ENCODE results near the gene TNS1. TPM values are rescaled to one million over a fixed set of nuclear protein-coding genes. Genes with fewer than 3 reads are reported as not detected.

Gene TNS1
- total and polyA plus RNA-seq, 9 of the 15 experiments (the other 6 are each of a cell fraction or from before 2014, with no cell fraction given): 0.13 to 2.7 (median 0.77) TPM

DNA sequence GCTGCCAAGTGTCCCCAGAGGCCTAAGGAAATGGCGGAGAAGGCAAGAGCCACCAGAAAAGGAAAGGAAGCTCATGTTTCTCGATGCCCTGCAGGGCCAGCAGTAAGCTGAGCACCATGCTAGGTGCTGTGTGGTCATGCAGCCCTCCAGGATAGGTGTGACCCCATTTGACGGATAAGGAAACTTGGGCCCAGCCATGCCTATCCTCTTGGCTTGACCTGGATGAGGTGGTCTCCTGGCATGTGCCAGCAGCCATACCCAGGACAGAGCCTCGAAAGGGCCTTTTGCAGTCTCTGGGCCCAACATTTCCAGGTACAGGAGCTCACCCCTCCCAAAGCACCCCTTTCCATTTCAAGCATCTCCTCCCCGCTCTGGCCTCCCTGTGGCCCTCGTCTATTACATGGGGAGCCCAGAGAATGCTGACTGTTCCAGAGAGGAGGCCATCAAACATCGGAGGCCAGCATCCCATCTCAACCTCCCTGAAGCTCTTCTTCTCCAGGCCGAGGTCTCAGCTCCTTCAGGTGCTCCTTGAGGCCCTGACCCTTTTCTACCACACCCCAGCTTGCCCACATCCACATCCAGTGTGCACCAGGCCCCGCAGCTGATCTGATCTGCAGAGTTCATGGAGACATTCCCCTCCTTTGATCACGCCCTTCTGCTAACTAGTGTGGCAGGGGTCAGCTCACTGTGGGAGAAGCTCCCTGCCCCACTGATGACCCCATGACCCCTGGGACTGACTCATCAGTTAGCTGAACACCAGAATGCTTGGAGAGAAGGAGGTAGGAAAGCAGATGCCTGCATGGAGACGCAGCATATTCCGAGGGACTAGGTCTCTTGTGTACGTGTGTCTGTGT is 208.4 kb downstream of the TNS1 start:
- FAIRE-seq (no peak), ATAC-seq (no peak), DNase-seq (ENCODE audit: extremely low read depth in 1 of 4, low spot score in 3 of 4) (peak in 3 of 4 experiments; percentile 27 to 42 (median 35))
- CTCF ChIA-PET (ENCODE audit: low intra/inter-chr PET ratio): no interaction called here
- peak overlapping the region; percentile 24; the same call in 1 of the 2 replicates for H3K4me2 ChIP-seq (ENCODE audit: insufficient read depth, low read length)
- H3K27me3 ChIP-seq (ENCODE audit: control insufficient read depth in 2 of 2, insufficient read depth in 2 of 2, low read length in 2 of 2): no peaks in the 10 kb centered on the region
- intact Hi-C loops (cut with micrococcal nuclease): no loop called here
- no peaks in the 10 kb centered on the region for H3K9me1 ChIP-seq (ENCODE audit: control insufficient read depth, insufficient read depth, low read length)
- no peak overlapping the region for H2AFZ ChIP-seq (ENCODE audit: low read depth, low read length)
- no peak overlapping the region; the same call in 2 of the 3 replicates for H3K27ac ChIP-seq (ENCODE audit: extremely low read depth, low read depth, low read length)
- H3K9ac ChIP-seq (ENCODE audit: insufficient read depth in 1 of 2, low read depth in 2 of 2, low read length in 2 of 2): no peak overlapping the region
- POLR2A ChIA-PET: interaction anchor here (0.5 kb wide), 1 partner anchor 44 kb away, joined by 3 read pairs; no protein-coding TSS in a partner anchor
- H3K4me1 ChIP-seq (replicated peaks in 1 of 2; ENCODE audit: control insufficient read depth in 2 of 2, insufficient read depth in 2 of 2, low read length in 2 of 2): peaks cover 19 to 21% of the 10 kb centered on the region in 2 experiments; a peak in 4 of 5 replicates
- no peaks in the 10 kb centered on the region for H3K79me2 ChIP-seq (ENCODE audit: control insufficient read depth, insufficient read depth, low read length)
- no peak overlapping the region for H3K4me3 ChIP-seq
- H4K20me1 ChIP-seq (replicated peaks; ENCODE audit: control insufficient read depth, insufficient read depth, low read length): no peaks in the 10 kb centered on the region
- in situ Hi-C loops (cut with MboI): loop anchor here (5.0 kb wide), 1 partner anchor 93 kb away; no protein-coding TSS in a partner anchor
- WGBS (ENCODE audit: insufficient coverage, low coverage, missing lambda C conversion rate): 26% methylated on average over 9 of the region's 13 CpGs
- H3K9me3 ChIP-seq (replicated peaks; ENCODE audit: control insufficient read depth, insufficient read depth, low read depth, low read length): no peaks in the 10 kb centered on the region
- BruUV-seq (replicated peaks): no TSS peak
- H3K36me3 ChIP-seq (ENCODE audit: control insufficient read depth, insufficient read depth, low read length): no peaks in the 10 kb centered on the region
- TF ChIP-seq LCOR (CRISPR knock-in tag; IDR thresholded peaks at IDR 0.05) (no peak), CXXC5 (CRISPR knock-in tag; IDR thresholded peaks at IDR 0.05) (no peak), ZNF79 (CRISPR knock-in tag; IDR thresholded peaks at IDR 0.05; ENCODE audit: low read depth) (no peak), LEF1 (IDR thresholded peaks at IDR 0.05) (no peak), SAP30 (IDR thresholded peaks at IDR 0.05; ENCODE audit: borderline replicate concordance, insufficient read depth, low read depth, low read length, poor library complexity, severe bottlenecking) (no peak), SUPT5H (IDR thresholded peaks at IDR 0.05) (no peak), ZBTB7A (IDR thresholded peaks at IDR 0.05; ENCODE audit: borderline replicate concordance, control insufficient read depth, low read depth, low read length) (0 out of 2 replicates have a peak, but pooled peaks have one; percentile 28), NR2C1 (IDR thresholded peaks at IDR 0.05) (peak; percentile 56), NR2C1 (tag; IDR thresholded peaks at IDR 0.05) (no peak)
- TF ChIP-seq, protein P1, sequence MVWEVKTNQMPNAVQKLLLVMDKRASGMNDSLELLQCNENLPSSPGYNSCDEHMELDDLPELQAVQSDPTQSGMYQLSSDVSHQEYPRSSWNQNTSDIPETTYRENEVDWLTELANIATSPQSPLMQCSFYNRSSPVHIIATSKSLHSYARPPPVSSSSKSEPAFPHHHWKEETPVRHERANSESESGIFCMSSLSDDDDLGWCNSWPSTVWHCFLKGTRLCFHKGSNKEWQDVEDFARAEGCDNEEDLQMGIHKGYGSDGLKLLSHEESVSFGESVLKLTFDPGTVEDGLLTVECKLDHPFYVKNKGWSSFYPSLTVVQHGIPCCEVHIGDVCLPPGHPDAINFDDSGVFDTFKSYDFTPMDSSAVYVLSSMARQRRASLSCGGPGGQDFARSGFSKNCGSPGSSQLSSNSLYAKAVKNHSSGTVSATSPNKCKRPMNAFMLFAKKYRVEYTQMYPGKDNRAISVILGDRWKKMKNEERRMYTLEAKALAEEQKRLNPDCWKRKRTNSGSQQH (CRISPR knock-in tag; IDR thresholded peaks at IDR 0.05): no peak
- TF ChIP-seq, protein P2, sequence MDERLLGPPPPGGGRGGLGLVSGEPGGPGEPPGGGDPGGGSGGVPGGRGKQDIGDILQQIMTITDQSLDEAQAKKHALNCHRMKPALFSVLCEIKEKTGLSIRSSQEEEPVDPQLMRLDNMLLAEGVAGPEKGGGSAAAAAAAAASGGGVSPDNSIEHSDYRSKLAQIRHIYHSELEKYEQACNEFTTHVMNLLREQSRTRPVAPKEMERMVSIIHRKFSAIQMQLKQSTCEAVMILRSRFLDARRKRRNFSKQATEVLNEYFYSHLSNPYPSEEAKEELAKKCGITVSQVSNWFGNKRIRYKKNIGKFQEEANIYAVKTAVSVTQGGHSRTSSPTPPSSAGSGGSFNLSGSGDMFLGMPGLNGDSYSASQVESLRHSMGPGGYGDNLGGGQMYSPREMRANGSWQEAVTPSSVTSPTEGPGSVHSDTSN (CRISPR knock-in tag; IDR thresholded peaks at IDR 0.05; ENCODE audit: low read depth): no peak
- TF ChIP-seq, protein P2 (tag; conservative IDR thresholded peaks at IDR 0.05; ENCODE audit: low read depth): no peak
- TF ChIP-seq, protein P3, sequence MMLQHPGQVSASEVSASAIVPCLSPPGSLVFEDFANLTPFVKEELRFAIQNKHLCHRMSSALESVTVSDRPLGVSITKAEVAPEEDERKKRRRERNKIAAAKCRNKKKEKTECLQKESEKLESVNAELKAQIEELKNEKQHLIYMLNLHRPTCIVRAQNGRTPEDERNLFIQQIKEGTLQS (IDR thresholded peaks at IDR 0.05): peak; percentile 55; the same call in 1 of the 2 replicates
- TF ChIP-seq, protein P3 (CRISPR knock-in tag; conservative IDR thresholded peaks at IDR 0.05): no peak
- TF ChIP-seq, protein P4, sequence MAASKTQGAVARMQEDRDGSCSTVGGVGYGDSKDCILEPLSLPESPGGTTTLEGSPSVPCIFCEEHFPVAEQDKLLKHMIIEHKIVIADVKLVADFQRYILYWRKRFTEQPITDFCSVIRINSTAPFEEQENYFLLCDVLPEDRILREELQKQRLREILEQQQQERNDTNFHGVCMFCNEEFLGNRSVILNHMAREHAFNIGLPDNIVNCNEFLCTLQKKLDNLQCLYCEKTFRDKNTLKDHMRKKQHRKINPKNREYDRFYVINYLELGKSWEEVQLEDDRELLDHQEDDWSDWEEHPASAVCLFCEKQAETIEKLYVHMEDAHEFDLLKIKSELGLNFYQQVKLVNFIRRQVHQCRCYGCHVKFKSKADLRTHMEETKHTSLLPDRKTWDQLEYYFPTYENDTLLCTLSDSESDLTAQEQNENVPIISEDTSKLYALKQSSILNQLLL (CRISPR knock-in tag; IDR thresholded peaks at IDR 0.05; ENCODE audit: borderline replicate concordance): no peak

Measured in K562 (cell line).